Hematopoietic multipotent progenitor cell treated with erythropoietin and hydrocortisone succinate and interleukin-3 and kit ligand, for 15 days (in vitro differentiated cells): Measurements from ENCODE around the gene LGALS9.

Experiments
- DNase-seq: peaks from one replicate; pipeline ENCODE4 v3.0.0-alpha.2; 2015; ENCODE audit warnings: low spot score

The LGALS9 gene

GRCh38 chr17:27630607-27631410 lies at the start of gene LGALS9:
Gene LGALS9 (plus strand): TSS chr17:27631188. CDS start chr17:27631266, 78 bp downstream.
- DNase-seq: no peak

GRCh38 chr17:27582696-27583095 lies 48.3 kb upstream of the LGALS9 start:
- DNase-seq: no peak

DNA sequence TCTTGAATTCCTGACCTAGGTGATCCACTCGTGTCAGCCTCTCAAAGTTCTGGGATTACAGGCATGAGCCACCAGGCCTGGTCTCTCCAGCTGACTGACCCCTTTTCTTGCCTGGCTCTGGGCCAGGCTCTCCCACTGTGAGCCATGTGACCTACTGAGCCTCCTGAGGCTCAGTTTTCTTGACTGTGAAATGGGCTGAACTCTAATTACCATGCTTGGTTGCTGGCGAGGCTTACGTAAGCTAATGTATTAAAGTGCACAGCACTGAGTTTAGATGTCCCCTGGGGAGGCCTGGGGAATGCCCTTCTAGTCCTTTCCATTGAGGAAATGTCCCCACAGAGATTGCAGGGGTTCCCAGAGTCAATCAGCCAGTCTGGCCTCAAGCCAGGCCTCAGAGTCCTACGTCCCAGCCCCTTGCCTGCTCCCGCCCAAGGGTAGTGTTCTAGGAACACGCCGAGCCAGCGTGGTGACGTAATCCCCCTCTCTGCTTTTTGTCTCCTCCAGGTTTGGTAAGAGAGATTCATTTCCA lies 45.8 kb upstream of the LGALS9 start:
- DNase-seq: no peak

- DNase-seq: no peak
Observed at GRCh38 chr17:27585792-27586191, 45.2 kb upstream of the LGALS9 start.

DNA sequence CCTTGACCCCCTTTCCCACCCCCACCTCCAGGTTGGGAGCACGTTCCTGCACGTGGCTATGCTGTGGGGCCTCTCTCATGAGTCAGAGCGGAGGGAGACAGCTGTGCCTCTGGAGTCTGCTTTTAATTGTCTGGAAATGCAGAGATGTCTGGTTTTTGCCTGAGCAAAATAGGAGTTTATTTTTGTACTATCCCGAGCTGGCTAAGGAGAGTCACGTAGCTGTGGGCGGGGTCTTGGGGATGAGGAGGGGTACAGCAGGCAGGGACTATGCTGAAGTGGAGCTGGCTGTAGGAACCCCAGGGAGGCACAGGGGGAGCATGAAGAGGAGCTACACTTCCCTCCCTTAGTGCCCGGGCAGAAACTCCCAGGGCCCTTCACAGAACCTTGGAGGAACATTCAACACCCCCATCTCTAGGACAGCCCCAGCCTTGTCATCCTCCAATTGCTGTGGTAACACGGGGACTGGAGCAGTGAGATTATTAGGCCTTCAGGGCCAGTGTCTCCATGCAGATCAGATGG lies 44.7 kb upstream of the LGALS9 start:
- DNase-seq: peak; percentile 71

DNA sequence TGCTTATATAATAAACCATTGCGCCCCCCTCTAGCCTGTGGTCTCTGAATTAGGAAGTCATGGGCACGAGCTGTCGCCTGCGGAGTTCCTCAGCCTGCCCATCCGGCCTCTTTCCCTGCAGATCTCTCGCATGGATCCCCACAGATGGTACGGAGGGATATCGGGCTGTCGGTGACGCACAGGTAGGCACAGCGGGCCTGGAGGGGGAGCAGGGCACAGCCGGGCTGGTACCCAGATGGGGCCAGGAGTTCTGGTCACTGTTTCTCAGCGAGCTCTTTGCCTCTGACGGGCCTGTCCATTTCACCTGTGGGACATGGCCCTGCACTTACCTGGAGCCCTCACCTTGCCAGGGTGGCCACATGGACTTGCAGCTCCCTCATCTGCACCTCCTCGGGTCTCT lies 42.6 kb upstream of the LGALS9 start:
- no peak for DNase-seq

- DNase-seq: no peak
Observed at GRCh38 chr17:27590864-27591263, 40.1 kb upstream of the LGALS9 start.

DNA sequence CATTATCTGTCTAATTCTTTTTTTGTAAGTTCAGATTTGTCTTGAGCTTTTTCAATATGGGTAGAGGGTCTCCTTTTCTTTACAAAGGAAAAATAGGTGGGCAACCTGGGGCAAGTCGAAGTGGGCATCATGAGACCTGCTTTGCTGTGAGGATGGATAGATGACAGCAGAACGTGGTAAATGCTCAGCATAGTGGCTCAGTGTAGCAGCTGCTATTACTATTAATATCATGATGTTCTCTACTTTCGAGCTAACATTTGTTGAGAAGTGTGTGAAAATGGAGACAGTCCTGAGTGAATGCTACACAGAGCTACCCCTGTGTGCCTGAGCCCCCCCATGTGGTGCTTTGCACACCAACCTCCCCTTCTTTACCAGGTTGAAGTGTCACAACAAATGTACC lies 39.0 kb upstream of the LGALS9 start:
- DNase-seq: no peak

DNA sequence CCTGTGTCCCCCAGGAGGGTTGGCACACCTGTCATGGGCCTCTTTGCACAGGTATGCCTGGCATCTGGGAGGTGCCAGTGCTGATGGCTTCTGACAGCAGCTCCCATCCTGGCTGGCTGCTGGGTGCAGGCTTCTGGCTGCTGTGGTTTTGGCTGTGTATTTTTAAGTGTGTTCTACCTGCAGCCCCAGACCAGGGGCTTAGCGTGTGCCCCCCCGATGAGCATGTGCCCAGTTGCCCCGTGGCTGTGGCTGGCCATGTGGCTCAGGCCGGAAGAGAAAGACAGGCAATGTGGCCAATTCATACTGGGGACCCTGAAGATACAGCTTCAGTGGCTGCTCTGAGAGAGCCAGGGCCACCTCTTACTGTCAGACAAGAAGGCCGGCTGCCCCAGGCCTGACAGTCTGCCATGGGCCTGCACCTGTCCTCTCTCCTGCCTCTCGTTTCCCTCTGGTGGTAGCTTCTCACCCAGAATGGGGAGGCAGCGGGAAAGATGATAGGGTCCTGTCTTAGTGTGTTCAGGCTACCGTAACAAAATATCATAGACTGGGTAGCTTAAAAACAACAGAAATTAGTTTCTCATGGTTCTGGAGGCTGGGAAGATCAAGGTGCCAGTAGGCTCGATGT lies 37.6 kb upstream of the LGALS9 start:
- DNase-seq: no peak

GRCh38 chr17:27593857-27594255 lies 37.1 kb upstream of the LGALS9 start:
- no peak for DNase-seq

DNA sequence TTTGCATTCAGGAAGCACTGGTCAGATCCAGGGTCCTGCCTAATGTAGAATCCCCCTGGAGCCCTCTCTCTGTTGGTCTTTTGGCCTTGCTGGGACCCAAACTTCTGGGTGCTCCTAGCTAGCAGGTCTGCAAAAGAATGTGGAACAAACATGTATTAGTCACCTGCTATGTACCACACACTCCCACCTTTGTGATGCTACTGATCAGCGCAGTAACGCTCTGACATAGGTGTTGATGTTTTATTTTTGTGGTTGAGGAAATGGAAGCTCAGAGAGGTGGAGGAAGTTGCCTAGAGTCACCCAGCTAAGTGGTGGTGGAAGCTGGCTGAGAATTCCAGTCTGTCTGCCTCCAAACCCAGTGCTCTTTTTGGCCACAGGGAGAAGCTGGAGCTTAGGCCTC lies 35.8 kb upstream of the LGALS9 start:
- DNase-seq: no peak

DNA sequence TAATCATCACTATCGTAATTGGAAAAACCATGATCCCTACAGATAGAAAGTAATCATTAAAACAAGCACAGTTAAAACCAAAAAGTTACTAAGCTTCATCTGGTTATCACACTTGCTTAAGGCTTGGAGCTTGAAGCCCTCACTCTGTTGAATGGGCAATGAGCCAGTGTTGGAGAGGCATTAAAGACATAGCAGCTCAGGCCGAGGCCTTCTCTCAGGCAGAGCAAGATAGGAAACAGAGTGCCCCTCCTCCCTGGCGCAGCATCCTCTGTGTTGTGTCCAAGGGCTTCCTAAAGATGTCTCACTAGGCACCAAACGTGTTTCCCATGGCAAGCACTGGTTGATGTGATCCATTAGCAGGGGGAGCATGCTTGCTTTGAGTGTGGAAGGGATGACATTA lies 34.9 kb upstream of the LGALS9 start:
- DNase-seq: peak; percentile 76

GRCh38 chr17:27596566-27597187 lies 34.3 kb upstream of the LGALS9 start:
- peak; percentile 71 for DNase-seq

- DNase-seq: no peak
Observed at GRCh38 chr17:27597188-27597580, 33.8 kb upstream of the LGALS9 start.

DNA sequence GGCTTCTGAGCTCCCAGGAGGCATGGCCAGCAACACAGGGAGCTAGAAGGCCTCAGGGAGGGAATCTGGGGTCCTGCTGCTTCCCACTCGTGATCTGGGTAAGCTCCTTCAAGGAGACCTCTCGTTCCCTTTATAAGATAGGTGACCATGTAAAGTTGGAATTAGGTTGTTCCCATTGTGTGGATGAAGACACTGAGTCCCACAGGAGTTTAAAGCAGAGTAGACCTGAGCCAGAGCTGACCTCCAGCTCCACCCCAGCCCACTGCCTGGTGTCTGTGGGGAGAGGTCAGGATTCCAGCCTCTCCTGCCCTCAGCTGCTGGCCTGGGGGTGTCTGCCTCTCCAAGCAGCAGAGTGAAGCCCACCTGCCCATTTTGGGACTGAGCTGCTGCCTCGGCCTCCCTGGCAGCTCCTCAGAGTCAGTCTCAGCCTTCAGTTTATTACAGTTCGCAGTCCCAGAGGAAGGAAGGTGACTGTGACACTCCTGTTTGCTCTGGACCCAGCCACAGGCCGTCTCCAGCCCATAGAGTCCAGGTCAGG lies 33.1 kb upstream of the LGALS9 start:
- DNase-seq: no peak

DNA sequence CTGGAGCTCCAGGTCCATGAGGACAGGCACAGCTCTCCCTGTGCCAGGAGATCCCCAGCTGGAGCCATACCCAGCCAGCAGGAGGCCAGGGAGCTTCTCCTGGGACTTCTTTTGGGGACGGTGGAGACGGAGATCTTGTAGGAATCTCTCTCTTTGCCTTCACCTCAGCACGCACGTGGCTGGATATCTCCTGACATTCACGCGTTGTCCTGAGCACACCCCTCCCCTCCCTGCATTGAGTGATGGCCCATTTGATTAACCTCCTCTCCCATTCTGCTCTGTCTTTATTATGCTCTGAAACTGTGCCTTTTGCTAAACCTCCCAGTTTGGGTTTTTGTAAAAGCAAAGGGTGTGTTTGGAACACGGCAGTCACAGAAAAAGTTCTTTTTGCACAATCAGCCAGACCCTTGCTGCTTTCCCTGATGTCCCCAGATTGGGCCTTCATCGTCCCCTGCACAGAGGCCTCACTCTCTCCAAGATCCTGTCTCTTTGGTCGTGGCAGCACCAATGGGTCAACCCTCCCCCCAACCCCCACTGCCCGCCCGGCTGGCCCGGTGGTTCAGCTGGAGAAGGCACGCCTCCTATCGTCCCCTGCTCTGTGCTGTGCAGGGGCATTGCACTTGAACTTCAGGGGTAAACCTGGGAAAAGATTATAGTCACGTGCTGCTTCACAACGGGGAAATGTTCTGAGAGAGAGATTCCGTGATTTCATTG lies 32.5 kb upstream of the LGALS9 start:
- no peak for DNase-seq

- DNase-seq: no peak
Observed at GRCh38 chr17:27600471-27600870, 30.5 kb upstream of the LGALS9 start.

- DNase-seq: peak; percentile 87
Observed at GRCh38 chr17:27601069-27601974, 29.7 kb upstream of the LGALS9 start.

DNA sequence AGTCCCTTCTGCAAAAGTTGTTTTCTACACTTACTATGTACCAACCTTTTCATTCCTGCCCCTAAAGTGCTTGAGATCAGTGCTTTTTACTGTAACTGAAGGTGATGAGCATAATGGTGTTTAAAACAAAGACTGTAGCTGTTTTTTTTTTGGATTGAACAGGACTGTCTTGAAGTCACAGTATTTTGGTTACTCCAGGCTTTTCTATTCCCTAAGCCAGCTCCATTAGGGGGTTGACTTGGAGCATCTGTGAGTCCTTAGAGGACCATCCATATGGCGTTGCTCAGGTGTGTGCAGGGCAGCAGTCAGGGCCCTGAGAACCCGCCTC lies 29.0 kb upstream of the LGALS9 start:
- DNase-seq: no peak

- DNase-seq: peak; percentile 87
Observed at GRCh38 chr17:27602721-27603420, 28.1 kb upstream of the LGALS9 start.
